NT2/D1 (cell line): ENCODE results near the gene TMEM69.

Source experiments
- SUZ12 ChIP-seq: IDR thresholded peaks from 2 replicates; pipeline ENCODE4 v1.6.1; 2011; ENCODE audit not compliant: insufficient read length, insufficient read depth; ENCODE audit errors: extremely low read depth
- YY1 ChIP-seq: IDR thresholded peaks from 2 replicates; pipeline ENCODE4 v1.6.1; 2011; ENCODE audit not compliant: insufficient read length, insufficient read depth
- ZNF274 ChIP-seq: IDR thresholded peaks from 2 replicates; pipeline ENCODE4 v1.6.1; 2011; ENCODE audit warnings: mild to moderate bottlenecking, low read depth, low read length

GRCh38 chr1:45722809-45723208 is 34.8 kb downstream of the TMEM69 start:
- TF ChIP-seq YY1 (no peak), ZNF274 (no peak), SUZ12 (no peak)
